GM23248 (cell line): Measurements from ENCODE around the gene LRG1.

Source experiments
- EZH2 ChIP-seq: fragments of 200-600 bp; sonication (generic); IDR thresholded peaks from 2 replicates; pipeline ENCODE4 v1.6.1; 2018; ENCODE audit warnings: antibody characterized with exemption, mild to moderate bottlenecking; ENCODE audit not compliant: insufficient read depth, poor library complexity, severe bottlenecking
- EZH2phosphoT487 ChIP-seq: fragments of 200-600 bp; sonication (generic); IDR thresholded peaks from 2 replicates; pipeline ENCODE4 v1.6.1; 2018; ENCODE audit warnings: antibody characterized with exemption, moderate library complexity, mild to moderate bottlenecking, low read depth; ENCODE audit not compliant: insufficient read depth

- TF ChIP-seq EZH2phosphoT487: no peak
- TF ChIP-seq EZH2: no peak
Observed at GRCh38 chr19:4586245-4586644, 46.4 kb upstream of the LRG1 start.
